HG03521 (cell line): ENCODE measurements around the gene MAPK1.
"Not testable (repeated sequence)": the region's sequence is repeated elsewhere in the genome, so short reads cannot be mapped to it uniquely, and the experiment has no call there.

Source experiments
- ATAC-seq: cut with Tn5 transposase; IDR thresholded peaks from one replicate; pipeline ENCODE4 v1.9.1; 2021; ENCODE audit warnings: mild to moderate bottlenecking, moderate library complexity; ENCODE audit not compliant: unreplicated experiment

MAPK1 gene

DNA sequence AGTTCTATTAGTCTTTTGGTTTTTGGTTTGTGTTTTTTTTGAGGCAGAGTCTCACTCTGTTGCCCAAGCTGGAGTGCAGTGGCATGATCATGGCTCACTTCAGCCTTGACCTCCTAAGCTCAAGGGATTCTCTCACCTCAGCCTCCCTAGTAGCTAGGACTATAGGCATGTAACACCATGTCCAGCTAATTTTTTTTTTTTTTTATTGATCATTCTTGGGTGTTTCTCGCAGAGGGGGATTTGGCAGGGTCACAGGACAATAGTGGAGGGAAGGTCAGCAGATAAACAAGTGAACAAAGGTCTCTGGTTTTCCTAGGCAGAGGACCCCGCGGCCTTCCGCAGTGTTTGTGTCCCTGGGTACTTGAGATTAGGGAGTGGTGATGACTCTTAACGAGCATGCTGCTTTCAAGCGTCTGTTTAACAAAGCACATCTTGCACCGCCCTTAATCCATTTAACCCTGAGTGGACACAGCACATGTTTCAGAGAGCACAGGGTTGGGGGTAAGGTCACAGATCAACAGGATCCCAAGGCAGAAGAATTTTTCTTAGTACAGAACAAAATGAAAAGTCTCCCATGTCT lies 15.4 kb upstream of the MAPK1 start:
- not testable (repeated sequence) for ATAC-seq

DNA sequence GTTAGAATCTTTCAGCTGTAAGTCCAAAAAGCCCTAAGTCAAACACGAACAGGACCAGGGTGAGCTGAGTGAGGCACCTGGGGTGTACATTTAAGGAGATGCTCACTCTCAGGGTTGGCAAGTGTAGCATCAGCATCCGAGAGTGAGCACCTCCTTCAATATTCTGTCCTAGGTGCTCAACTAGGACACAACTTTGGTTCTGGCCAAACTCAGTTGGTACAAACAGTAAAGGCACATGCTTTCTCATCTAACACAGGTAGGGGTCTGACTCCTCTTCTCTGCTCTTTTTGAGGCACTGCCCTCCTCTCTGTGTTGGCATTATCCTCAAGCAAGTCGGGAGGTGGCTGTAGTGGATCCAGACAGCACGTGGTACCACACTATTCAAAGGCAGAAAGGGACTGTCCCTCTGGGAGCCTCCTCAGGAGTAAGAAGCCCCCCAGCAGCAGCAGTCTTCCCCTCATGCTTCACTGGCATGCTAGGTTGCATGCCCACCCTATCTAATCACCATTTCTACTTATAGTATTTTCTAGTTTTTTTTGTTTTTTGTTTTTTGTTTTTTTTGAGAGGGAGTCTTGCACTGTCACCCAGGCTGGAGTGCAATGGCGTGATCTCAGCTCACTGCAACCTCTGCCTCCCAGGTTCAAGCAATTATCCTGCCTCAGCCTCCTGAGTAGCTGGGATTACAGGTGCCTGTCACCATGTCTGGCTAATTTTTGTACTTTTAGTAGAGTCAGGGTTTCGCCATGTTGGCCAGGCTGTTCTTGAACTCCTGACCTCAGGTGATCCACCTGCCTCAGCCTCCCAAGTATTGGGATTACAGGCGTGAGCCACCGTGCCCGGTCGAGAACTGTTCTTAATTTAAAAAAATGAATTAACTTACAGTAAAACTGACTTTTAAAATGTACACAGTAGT lies 14.7 kb upstream of the MAPK1 start:
- ATAC-seq, result no peak

DNA sequence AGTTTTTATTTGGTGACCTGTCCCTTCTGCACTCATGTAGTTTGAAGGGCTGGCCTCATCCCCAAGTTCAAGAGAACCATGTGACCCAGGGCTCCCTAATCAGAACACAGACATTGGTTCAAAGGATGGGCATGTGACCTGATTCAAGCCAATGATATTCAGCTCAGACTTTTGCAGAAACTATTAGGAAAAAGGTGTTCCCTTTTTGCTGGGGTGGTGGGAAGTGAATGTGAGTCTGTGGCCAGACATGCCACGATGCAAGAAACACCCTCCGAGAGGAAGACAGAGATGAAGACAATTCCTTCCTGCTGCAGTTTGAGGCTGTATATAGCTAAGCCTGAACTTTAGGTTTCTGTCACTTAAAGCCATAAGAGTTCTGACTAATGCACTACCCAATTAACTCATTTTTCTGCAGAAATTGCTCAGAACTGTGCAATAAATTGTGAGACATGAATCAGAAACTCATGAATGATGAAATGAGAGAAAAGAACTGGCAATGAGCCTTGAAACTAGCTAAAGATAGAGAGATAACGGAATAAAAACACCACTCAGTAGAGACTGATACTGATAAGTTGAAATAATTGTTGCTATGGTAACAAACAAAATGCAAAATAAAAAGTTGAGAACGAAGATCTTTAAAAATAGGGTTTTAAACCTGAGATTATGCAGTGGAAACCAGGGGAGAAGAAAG lies 9.2 kb upstream of the MAPK1 start:
- no peak for ATAC-seq

DNA sequence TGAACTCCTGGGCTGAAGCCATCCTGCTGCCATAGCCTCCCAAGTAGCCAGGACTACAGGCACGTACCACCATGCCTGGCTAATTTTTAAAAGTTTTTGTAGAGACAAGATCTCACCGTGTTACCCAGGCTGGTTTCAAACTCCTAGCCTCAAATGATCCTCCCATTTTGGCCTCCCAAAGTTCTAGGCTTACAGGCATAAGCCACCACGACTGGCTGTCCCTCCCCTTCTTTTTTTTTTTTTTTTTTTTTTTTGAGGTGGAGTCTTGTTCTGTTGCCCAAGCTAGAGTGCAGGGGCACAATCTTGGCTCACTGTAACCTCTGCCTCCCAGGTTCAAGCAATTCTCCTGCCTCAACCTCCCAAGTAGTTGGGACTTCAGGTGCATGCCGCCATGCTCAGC lies 7.5 kb upstream of the MAPK1 start:
- ATAC-seq, result not testable (repeated sequence)

DNA sequence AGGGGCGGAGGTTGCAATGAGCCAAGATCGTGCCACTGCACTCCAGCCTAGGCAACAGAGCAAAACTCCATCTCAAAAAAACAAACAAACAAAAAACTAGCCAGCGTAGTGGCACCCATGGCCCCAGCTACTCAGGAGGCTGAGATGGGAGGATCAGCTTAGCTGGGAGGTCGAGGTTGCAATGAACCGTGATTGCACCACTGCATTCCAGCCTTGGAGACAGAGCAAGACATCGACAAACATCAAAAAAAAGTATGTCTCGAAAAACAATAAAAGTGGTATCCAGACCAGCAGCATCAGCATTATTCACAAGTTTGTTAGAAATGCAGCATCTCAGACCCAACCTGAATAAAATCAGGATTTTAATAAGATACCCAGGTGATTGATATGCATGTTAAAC lies 6.2 kb upstream of the MAPK1 start:
- no peak for ATAC-seq

DNA sequence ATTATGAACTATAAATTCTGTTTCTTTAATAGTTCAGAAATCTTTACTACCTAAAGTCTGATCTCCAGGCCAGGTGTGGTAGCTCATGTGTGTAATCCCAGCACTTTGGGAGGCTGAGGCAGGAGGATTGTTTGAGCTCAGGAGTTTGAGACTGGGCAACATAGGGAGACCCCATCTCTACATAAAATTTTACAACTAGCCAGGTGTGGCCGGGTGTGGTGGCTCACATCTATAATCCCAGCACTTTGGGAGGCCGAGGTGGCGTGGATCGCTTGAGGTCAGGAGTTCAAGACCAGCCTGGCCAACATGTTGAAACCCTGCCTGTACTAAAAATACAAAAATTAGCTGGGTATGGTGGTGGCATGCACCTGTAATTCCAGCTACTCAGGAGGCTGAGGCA lies 5.3 kb upstream of the MAPK1 start:
- not testable (repeated sequence) for ATAC-seq

DNA sequence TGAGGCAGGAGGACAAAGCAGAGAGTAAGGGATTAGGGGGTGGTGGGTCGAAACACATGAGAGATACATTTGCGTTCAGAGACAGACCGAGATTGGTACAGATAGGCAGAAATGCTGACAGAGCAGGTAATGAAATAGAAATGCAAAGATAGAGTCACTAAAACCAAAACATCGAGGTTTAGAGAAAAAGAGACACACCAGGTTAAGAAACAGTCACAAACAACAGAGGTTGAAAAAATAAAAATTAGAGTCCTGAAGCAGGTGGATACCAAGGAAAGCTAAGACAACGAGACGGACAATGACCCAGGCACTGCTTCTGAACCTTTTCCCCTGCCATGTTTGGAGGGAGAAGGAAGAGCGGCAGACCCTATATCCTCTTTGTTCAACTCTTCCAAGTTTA lies 1.2 kb upstream of the MAPK1 start:
- no peak for ATAC-seq

DNA sequence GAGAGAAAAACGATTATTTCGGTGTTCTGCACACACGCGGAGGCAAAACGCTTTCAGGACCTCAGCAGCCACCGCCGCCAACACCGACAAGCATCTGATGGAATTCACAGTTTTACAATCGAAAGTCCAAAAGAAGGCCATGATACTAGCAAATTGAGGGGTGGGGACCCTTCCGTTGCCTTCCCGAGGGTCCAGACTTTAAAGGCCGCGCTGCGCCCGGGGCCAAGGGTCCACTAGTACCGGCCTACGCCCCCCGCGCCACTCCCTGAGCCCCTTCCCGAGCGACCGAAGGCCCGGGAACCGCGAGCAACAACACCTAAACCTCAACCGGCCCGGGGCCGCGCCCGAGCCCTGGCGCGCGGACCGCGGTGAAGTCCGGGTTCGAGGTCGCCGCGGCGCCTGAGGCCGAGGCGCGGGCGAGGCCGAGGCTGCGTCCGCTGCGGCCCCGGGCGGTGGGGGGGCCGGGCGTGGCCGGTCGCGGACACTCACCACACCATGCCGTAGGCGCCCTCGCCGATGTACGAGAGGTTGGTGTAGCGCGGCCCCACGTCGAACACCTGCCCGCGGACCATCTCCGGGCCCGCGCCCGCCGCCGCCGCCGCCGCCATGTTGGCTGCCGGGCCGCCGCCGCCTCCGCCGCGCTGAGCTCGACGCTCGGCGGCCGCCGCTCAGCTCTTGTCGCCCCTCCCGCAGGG lies 465 bp downstream of the MAPK1 start:
- peak; percentile 22 for ATAC-seq

DNA sequence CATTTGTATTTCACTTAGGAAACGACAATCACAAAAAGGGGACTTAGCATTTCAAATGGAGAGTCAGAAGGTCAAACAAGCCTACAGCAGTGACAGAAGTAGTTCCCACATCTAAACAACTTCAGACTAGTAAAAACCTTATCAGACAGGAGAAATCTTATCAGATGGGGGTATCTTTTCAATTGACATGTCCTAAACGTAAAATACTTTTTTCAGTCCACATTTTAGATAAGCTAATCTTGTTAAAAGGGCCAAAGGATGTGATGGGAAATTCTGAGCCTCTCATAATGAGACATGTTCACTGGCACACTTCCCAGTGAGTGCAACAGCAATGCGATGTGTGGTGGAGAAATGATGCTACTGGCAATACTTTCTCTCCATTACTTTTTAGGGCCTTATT lies 2.4 kb downstream of the MAPK1 start:
- no peak for ATAC-seq

DNA sequence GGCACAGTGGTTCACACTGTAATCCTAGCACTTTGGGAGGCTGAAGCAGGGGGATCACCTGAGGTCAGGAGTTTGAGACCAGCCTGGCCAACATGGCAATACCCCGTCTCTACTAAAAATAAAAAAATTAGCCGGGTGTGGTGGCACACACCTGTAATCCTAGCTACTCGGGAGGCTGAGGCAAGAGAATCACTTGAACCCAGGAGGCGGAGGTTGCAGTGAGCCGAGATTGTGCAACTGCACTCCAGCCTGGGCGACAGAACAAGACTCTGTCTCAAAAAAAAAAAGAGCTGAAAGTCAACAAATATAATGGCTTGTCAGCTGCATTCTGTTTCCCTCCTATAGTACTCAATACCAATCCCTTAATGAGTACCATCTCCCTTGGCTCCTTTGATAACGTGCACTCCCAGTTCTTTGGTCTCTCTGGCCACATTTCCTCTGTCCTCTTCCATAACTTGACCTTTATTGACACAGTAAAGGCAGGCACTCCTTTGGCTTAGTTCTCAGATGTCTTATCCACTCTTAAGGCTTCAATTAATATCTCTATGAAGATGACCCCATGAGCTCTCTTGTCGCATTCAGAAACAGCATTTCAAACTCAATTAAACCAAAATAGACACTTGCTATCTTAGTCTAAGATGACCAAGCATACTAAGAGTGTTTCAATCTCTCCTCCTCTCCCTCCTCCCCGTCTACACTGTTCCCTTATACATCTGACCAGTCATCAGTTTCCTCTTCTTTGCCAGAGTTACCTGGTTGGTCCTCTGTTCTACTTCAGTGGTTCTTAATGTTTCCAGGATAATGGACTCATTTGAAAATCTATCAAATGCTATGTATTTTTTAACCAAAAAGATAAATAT lies 4.8 kb downstream of the MAPK1 start:
- ATAC-seq, result no peak

DNA sequence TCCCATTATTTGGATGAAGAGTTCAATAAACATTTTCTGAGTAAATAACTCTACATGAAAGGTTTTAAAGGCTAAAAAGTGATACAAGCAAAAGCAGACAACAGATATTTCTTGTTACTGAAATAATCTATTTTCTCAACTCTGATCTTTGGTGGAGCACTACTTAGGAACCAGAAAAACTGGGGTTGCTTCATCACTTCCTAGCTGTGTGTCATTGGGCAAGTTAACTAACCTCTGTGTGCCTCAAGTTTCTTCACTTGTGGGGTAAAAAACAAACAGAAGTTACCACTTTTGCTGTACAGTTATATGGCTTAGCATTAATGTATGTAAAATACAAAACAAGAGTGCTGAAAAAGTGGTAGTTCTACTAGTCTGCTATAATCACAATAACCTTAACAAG lies 5.6 kb downstream of the MAPK1 start:
- ATAC-seq, result no peak

DNA sequence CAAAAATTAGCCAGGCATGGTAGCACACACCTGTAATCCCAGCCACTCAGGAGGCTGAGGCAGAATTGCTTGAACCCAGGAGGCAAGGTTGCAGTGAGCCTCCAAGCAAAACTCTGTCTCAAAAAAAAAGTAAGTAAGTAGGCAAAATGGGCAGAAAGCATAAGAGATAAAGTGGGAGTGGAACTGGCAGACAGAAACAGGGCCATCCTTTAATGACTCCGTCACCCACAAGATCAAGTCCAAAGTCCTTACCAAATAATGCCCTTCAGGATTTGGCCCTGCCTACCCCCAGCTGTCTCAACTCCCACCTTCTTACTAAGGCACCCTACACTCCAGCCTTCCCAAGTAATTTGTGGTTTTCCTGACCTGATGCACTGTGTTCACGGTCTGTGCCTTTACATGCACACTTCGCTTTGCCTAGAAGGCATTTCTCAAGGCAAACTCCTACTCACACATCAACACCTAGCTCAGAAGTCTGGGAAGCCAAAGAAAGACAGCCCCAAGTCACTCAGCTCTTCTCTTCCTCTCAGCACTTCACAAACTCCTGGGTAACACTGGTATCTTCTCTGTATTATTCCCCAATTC lies 6.1 kb downstream of the MAPK1 start:
- no peak for ATAC-seq

DNA sequence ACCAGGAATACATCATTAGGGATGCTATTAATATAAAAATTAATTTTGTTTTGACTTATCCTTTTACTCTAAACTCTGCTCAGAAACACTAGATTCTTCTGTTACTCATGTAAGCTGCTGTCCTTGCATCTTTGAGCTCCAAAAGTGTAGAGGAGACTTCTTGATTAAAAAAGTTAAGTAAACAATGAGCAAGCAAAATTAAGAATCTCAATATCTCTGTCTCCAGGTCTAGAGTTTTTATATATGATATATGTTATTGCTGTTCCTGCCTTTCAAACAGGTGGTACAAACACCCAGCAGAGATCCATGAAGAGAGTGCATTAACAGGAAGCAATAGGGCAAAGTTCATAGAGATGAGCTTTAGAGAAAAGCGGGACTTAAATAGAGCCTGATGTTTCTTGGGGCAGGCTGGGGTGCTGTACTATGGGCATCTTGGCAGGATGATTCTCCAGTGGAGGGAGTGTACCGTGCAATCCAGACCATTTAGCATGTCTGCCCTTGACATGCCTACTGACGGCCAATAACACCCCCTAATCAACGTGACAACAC lies 6.9 kb downstream of the MAPK1 start:
- ATAC-seq, result no peak

DNA sequence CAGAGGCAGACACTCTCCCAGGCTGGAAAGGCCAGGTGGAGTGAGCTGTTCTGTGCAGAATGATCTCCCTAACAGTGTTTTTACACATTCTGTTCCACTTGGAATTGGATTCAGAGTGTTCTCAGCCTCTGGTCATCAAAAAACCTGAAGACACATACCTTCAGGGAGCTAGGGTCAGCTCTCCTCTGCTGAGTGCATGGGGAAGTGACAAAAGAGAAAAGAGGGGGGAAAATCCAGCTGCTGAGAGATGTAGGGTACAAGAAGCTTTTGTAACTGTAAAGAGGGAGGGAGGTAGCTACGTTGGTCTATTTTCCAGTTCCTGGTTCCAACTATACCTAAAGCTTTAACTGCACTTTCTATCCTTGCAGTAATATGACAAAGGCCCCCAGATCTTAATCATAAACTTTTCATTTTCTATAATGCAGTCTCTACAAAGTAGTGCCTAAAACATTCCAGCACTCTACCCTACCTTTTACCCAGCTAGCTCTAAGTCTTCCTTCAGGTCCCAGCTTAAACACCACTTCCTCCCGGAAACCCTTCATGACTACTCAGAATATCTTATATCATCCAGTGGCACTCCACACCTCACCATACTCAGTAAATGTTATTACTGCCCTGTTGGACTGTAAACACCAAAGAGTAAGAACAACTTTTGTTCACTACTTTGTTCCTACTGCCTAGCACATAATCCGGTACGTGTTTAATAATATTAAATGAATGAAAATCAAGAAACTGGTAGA lies 9.2 kb downstream of the MAPK1 start:
- no peak for ATAC-seq

DNA sequence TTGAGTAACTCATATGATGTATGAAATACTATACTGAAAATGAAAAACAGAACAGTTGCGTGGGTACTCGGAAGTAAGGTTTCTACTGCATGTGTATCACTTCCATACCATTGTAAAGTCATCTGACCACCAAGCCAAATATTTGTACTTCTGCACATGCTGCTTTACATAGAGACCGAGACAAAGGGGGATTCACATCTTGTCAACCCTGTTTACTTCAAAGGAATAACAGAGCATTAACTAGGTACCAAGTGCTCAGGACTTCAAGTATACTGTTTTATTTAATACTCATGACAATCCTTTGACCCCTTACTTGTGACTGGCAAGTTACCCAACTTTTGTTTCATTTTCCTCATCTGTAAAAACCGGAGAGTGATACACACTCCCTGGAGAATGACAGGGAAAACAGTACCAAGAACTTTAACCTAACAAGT lies 9.9 kb downstream of the MAPK1 start:
- ATAC-seq, result no peak

DNA sequence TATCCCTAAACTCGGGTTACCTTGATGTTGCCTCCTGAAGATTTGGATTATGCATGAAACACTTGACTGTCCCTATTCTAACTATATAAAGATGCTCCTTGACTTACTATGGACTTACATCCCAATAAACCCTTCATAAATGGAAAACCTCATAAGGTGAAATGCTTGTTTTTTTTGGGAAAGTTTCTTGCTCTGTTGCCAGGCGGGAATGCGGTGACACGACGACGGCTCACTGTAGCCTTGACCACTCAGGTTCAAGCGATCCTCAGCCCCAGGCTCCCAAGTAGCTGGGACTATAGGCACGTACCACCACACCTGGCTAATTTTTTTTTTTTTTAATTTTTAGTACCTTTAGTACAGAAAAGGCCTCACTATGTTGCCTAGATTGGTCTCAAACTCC lies 10.6 kb downstream of the MAPK1 start:
- no peak for ATAC-seq

DNA sequence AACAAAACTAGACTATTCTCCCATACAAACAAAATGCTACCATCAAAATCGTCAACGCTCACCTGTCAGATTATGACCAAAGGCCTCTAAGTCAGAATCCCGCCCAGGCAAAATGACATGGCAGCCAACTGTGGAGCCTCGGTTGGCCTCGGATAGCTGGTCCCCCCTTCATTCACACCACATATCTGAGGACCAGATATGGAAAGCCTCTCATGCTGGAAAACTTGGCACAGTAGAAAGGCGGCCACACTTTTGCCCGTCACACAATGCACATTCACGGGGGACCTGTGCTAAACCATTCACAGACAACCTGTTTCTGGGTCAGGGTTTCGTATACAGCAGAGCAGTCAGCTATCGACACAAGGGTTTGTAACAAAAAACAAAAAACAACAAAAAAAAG lies 11.2 kb downstream of the MAPK1 start:
- no peak for ATAC-seq

DNA sequence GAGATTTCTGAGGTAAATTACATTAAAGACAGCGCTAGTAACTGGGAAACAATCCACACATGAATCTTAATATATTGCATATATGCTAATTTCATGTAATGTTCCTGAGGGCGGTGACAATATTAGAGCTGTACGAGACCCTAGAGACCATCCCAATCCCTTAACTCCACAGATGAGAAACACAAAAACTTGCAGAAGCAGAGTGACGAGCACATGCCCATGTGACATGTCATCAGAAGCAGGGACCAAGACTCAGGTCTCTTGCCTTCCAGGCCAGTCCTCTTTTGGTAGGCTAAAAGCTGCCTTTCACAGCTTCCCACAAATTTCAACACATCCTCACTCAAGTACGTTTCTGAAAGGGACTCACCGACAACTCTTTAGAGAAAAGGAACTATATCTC lies 11.8 kb downstream of the MAPK1 start:
- ATAC-seq, result no peak

DNA sequence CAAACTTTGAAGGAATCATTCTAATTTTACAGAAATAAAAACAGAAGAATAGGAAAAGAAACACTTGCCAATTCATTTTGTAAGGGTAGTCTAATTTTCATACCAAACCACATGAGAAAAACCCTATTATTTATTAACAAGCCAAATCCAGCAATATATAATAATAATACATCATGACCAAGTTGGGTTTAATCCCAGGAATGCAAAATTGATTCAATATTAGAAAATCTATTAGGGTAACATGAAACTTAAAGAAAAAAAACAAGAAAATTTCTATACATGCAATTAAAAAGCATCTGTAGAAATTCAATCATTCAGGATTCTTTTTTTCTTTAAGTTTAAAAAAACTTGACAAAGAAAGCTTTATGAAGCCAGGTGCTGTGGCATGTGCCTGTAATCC lies 16.8 kb downstream of the MAPK1 start:
- ATAC-seq, result no peak
